HG02588 (cell line): ENCODE measurements around the gene ZNF444.
"Not testable (repeated sequence)": the region's sequence is repeated elsewhere in the genome, so short reads cannot be mapped to it uniquely, and the experiment has no call there.

Source experiments
- ATAC-seq: cut with Tn5 transposase; IDR thresholded peaks from one replicate; pipeline ENCODE4 v1.9.1; 2021; ENCODE audit warnings: mild to moderate bottlenecking, moderate library complexity; ENCODE audit not compliant: unreplicated experiment

The ZNF444 gene

DNA sequence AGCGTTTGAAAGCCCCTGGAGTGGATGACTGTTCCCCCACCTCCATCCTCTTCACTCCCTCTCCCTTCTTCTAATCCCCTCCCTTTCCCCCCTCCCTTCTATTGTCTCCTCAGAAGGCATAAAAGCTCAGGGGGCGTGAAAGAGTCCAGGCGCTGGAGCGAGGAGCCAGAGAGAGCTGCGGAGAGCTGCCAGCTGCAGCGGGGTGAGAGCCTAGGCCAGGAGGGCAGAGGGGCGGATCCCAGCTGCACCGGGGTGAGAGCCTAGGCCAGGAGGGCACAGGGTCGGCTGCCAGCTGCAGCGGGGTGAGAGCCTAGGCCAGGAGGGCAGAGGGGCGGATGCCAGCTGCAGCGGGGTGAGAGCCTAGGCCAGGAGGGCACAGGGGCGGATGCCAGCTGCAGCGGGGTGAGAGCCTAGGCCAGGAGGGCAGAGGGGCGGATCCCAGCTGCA, 34.8 kb downstream of the ZNF444 start, which contains the start of gene GALP:
Gene GALP, plus strand, starts transcription at position 148 of the 447 bp plus-strand sequence. CDS start 1,101 bp downstream, outside the sequence.
- not testable (repeated sequence) for ATAC-seq

DNA sequence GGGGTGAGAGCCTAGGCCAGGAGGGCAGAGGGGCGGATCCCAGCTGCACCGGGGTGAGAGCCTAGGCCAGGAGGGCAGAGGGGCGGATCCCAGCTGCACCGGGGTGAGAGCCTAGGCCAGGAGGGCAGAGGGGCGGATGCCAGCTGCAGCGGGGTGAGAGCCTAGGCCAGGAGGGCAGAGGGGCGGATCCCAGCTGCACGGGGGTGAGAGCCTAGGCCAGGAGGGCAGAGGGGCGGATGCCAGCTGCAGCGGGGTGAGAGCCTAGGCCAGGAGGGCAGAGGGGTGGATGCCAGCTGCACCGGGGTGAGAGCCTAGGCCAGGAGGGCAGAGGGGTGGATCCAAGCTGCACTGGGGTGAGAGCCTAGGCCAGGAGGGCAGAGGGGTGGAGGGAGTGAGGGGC, 35.2 kb downstream of the ZNF444 start:
- ATAC-seq: not testable (repeated sequence)

DNA sequence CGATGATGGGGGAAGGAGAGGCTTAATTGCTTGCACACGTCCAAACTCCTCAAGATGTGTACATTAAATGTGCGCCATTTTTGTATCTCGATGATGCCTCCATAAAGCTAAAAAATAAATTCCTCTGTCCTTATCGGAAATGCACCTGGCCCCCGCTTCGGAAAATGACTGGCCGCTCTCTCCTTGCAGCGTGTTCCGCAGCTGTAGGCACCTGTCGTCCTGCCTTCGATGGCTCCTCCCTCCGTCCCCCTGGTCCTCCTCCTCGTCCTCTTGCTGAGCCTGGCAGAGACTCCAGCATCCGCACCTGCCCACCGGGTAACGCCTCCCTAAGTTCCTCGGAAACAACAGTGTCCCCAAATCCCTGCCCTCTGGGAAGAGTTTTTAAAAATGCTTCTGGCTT, 35.8 kb downstream of the ZNF444 start:
- ATAC-seq: no peak

DNA sequence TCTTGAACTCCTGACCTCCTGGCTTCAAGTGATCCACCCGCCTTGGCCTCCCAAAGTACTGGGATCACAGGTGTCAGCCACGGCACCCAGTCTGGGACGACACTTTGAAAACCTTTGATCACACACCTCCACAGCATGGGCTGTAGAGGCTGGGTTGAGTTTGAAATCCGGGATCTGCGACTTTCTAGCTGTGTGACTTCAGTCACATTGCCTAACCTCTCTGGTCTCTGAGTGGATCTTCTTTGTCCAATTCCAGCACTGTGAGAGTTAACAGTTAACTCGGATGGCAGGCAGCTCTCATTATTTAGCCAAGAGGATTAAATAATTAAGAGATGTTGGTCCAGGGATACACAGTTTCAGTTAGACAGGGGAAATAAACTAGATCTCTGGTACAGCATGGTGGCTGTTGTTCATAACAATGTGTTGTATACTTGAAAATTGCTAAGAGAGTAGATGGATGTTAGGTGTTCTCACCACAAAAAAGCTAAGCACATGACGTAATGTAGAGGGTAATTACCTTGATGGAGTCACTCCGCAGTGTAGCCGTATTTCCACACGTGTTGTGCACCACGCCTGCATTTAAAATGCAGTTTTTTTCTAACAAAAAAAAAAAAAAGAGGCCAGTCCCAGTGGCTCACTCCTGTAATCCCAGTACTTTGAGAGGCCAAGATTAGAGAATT, 36.6 kb downstream of the ZNF444 start:
- no peak for ATAC-seq

DNA sequence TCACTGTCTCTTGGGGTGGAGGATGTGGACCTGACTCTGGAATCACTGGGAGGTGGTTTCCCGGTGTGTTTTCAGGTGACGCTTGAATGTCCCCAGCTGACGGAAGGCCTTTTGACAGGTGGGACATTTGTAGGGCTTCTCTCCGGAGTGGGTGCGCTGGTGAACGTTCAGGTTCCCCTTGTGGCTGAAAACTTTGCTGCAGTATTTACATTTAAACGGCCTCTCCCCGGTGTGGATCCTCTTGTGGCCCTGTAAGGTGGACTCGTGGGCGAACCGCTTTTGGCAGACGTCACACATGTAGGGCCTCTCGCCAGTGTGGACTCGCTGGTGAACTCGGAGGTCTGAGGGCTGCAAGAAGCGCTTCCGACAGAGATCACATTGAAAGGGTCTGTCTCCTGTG, 48.7 kb downstream of the ZNF444 start:
- no peak for ATAC-seq

DNA sequence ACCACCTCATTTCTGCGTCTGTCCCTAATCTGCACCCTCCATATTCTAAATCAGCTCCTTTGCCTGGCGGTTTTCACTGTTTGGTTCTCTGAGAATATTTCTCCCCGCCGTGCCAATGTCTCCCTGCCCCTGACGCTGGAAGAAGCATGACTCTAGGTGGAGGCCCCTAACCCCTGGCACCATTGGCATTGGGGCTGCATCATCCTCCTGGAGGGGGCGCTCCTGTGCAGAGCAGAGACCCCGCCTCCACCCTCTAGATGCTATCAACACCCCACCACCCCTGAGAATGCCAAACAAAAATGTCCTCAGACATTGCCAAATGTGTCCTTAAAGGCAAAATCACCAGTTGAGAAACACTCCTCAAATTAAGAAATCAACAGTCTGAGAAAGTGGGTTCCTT, 50.0 kb downstream of the ZNF444 start:
- ATAC-seq: no peak

DNA sequence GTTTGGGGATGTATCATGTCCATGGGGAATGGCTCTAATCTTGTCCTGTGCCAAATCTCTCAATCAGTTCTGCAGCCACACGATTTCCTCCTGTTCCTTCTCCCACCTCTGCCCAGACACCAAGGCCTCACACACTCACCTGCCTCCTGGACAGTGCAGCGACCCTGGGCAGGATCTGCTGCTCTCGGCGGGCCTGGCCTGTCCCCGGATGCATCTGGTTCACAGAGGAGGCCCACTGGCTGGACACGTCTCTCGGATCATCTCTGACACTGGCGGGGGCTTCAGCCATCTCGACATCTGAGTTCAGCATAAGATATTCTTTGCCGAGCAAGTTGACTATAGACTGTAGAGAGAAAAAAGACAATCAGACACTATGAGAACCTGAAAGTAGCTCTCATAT, 50.6 kb downstream of the ZNF444 start:
- no peak for ATAC-seq

DNA sequence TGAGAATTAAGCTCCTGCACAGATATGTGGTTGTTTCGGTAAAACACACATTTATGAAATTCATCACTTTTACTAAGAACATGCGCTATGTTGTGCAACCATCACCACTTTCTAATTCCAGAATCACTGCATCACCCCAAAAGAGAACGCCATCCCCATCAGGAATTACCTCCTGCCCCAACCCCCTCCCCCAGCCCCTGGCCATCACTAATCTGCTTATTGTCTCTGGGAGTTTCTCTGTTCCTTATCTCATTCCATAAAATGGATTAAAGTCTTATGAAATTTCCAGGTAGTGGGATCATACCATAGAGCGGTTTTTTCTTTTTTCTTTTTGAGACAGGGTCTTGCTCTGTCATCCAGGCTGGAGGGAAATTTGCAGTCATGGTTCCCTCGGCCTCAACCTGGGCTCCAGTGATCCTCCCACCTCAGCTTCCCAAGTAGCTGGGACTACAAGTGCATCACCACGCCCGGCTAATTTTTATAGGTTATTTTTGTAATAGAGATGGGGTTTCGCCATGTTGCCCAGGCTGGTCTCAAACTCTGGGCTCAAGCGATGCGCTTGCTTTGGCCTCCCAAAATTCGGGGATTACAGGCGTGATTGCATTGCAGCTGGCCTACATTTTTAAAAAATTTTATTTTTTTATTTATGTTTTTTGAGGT, 53.0 kb downstream of the ZNF444 start:
- ATAC-seq: no peak

DNA sequence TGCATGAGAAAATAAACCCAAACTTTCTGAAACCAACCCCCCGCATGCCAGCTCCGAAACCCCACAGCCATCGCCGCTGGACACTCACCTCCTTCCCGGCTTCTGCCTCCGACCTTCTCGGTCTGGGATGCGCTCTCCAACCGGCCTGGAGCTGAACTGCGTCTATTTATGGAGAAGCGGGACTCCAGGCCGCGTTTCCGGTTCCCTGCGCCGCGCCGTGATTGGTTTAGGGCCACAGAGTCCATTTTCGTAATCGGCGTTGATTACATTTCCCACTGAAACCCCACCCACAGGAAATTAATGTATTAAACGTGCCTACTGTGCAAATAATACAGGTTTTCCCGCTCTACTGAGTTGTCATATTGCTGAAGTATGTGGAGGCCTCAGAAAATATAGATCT, 56.6 kb downstream of the ZNF444 start, which contains the start of gene ZSCAN5B:
Gene ZSCAN5B, minus strand, starts transcription at position 138 of the 400 bp plus-strand sequence. CDS start 4,731 bp downstream, outside the sequence.
- not testable (repeated sequence) for ATAC-seq

DNA sequence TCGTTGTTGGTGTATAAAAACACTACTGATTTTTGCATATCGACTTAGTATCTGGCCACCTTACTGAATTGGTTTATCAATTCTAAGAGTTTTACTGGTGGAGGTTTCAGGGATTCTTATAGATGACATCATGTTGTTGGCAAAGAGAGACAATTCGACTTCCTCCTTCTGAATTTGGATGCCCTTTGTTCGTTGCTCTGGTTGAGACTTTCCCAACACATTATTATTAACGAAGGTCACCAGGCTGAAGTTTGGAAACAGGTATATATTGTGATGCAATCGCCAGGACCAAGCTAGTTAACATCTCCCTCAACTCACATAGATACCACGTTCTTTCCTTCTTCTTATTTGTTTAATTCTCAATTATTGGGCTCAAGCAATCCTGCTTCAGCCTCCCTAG, 58.6 kb downstream of the ZNF444 start:
- ATAC-seq: no peak

DNA sequence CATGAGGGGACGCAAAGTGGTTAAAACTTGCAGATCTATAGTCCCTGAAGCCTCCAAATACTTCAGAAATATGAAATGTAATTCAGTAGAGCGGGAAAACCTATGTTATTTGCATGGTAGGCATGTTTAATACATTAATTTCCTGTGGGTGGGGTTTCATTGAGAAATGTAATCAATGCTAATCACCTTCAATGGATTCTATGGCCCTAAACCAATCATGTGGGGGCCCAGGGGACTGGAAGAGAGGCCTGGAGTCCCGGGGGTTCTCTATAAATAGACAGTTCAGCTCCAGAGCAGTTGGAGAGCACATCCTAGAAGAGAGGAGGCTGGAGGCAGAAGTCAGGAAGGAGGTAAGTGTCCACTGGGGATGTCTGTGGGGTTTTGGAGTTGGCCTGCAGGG, 60.9 kb downstream of the ZNF444 start, which contains the start of gene ZSCAN5C:
Gene ZSCAN5C, plus strand, starts transcription at position 301 of the 400 bp plus-strand sequence. CDS start 3,641 bp downstream, outside the sequence.
- ATAC-seq: no peak

DNA sequence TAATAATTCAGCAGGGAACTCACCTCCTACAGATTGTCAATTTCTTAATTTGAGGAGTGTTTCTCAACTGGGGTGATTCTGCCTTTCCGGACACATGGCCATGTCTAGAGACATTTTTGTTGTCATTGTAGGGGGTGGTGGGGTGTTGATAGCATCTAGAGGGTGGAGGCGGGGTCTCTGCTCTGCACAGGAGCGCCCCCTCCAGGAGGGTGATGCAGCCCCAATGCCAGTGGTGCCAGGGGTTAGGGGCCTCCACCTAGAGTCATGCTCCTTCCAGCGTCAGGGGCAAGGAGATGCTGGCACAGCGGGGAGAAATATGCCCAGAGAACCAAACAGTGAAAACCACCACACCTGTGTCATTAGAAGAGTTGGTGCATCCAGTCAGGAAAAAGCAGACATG, 66.5 kb downstream of the ZNF444 start:
- ATAC-seq: not testable (repeated sequence)

DNA sequence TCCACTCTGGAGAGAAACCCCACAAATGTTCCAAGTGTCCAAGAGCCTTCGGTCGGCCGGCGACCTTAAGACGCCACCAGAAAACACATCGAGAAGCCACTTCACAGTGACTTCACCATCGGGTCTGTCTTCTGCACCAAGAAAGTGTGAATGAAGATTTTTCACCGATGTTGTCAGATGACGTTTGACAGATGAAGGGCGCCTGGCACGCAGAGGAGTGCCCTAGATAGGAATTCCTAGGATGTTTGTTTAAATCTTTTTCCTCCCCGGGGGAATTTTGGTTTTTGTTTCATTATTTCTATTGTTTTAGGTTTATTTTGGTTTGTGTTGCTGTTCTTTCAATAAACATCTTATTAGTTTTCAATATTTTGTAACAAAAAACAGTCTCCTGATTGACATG, 68.0 kb downstream of the ZNF444 start:
- ATAC-seq: no peak

DNA sequence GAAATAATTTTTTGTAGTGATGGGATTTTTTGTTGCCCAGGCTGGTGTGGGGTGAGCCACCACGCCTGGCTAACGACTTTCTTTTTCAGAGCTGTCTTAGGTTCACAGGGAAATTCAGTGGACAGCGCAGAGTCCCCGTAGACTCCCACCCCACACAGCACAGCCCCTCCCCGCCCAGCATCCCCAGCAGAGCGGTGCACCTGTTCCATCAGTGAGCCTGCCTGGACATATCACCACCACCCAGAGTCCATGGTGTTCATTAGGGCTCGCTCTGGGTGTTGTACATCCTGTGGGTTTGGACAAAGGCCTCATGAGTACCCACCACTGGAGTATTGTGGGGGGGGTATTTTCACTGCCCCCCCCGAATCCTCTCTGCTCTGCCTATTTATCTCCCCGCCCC, 68.9 kb downstream of the ZNF444 start:
- not testable (repeated sequence) for ATAC-seq
